Mesenchymal stem cell (in vitro differentiated cells and primary cell): ENCODE data around the gene POLE3.
"Not testable (repeated sequence)": the region's sequence is repeated elsewhere in the genome, so short reads cannot be mapped to it uniquely, and the experiment has no call there.

ENCODE experiments used
- DNase-seq: peaks from one replicate; pipeline ENCODE4 v3.0.0-alpha.2; 2013
- H2AFZ ChIP-seq: one replicate; pipeline ENCODE4 v1.6.1; 2013; ENCODE audit warnings: low read depth, mild to moderate bottlenecking, control low read depth, inconsistent platforms, low read length, moderate library complexity
- H2AK5ac ChIP-seq: 2 replicates; pipeline ENCODE4 v1.6.1; 2013; ENCODE audit warnings: low read length, moderate library complexity, mild to moderate bottlenecking, inconsistent platforms; ENCODE audit not compliant: severe bottlenecking
- H2BK120ac ChIP-seq: one replicate; pipeline ENCODE4 v1.6.1; 2013; ENCODE audit warnings: low read depth, mild to moderate bottlenecking, inconsistent platforms, low read length, moderate library complexity
- H2BK12ac ChIP-seq, 2 experiments: one replicate each; pipeline ENCODE4 v1.6.1; 2013; ENCODE audit warnings: inconsistent platforms in 2 of 2, low read length in 2 of 2, mild to moderate bottlenecking in 2 of 2, moderate library complexity in 2 of 2, control low read depth in 1 of 2
- H2BK15ac ChIP-seq: one replicate; pipeline ENCODE4 v1.6.1; 2013; ENCODE audit warnings: mild to moderate bottlenecking, low read depth, inconsistent platforms; ENCODE audit not compliant: poor library complexity, severe bottlenecking
- H2BK5ac ChIP-seq: 2 replicates; pipeline ENCODE4 v1.6.1; 2013; ENCODE audit warnings: low read depth, mild to moderate bottlenecking, low read length, control low read depth, inconsistent platforms; ENCODE audit not compliant: poor library complexity, severe bottlenecking
- H3K14ac ChIP-seq, 2 experiments: one replicate each; pipeline ENCODE4 v1.6.1; 2013; ENCODE audit warnings: inconsistent platforms in 2 of 2, low read length in 2 of 2, control low read depth in 1 of 2, mild to moderate bottlenecking in 1 of 2, moderate library complexity in 1 of 2
- H3K18ac ChIP-seq, 2 experiments: one replicate each; pipeline ENCODE4 v1.6.1; 2013; ENCODE audit warnings: inconsistent platforms in 2 of 2, low read length in 2 of 2, control low read depth in 1 of 2, low read depth in 1 of 2, mild to moderate bottlenecking in 1 of 2
- H3K23ac ChIP-seq, 2 experiments: one replicate each; pipeline ENCODE4 v1.6.1; 2013; ENCODE audit warnings: inconsistent platforms in 2 of 2, low read length in 2 of 2, mild to moderate bottlenecking in 2 of 2, moderate library complexity in 2 of 2, control low read depth in 1 of 2
- H3K27ac ChIP-seq: 2 replicates; pipeline ENCODE4 v1.5.1; 2013; ENCODE audit warnings: mild to moderate bottlenecking, moderate library complexity, low read length, control low read depth, inconsistent platforms; ENCODE audit not compliant: poor library complexity, severe bottlenecking
- H3K27me3 ChIP-seq, 2 experiments: 2 replicates each; pipeline versions ENCODE4 v1.6.1 to v1.7.0; 2013; ENCODE audit warnings: low read length in 2 of 2, mild to moderate bottlenecking in 2 of 2, moderate library complexity in 2 of 2, control low read depth in 1 of 2, inconsistent platforms in 1 of 2; ENCODE audit not compliant: control insufficient read depth in 1 of 2, insufficient read depth in 1 of 2
- H3K36me3 ChIP-seq, 2 experiments: 2 replicates each; pipeline versions ENCODE4 v1.6.1 to v1.7.0; 2013; ENCODE audit warnings: low read length in 2 of 2, control low read depth in 1 of 2, inconsistent platforms in 1 of 2, low read depth in 1 of 2, mild to moderate bottlenecking in 1 of 2; ENCODE audit not compliant: insufficient read depth in 2 of 2, control insufficient read depth in 1 of 2
- H3K4ac ChIP-seq, 2 experiments: one replicate each; pipeline ENCODE4 v1.6.1; 2013; ENCODE audit warnings: inconsistent platforms in 2 of 2, low read length in 2 of 2, mild to moderate bottlenecking in 2 of 2, moderate library complexity in 2 of 2, control low read depth in 1 of 2, low read depth in 1 of 2
- H3K4me1 ChIP-seq: 2 replicates; pipeline ENCODE4 v1.6.1; 2013; ENCODE audit warnings: low read depth, low read length, control low read depth; ENCODE audit not compliant: control insufficient read depth, insufficient read depth
- H3K4me2 ChIP-seq: 2 replicates; pipeline ENCODE4 v1.6.1; 2013; ENCODE audit warnings: low read length, mild to moderate bottlenecking, inconsistent platforms; ENCODE audit not compliant: poor library complexity, severe bottlenecking
- H3K4me3 ChIP-seq, 2 experiments: 2 replicates each; pipeline versions ENCODE4 v1.5.1 to v1.7.0; 2013; ENCODE audit warnings: low read length in 2 of 2, mild to moderate bottlenecking in 2 of 2, control low read depth in 1 of 2, low read depth in 1 of 2; ENCODE audit not compliant: insufficient read depth in 1 of 2
- H3K79me1 ChIP-seq: replicated peaks from 2 replicates; pipeline ENCODE4 v1.6.1; 2013; ENCODE audit warnings: mild to moderate bottlenecking, control low read depth, low read length, inconsistent platforms; ENCODE audit not compliant: poor library complexity, severe bottlenecking
- H3K9ac ChIP-seq: 2 replicates; pipeline ENCODE4 v1.7.0; 2013; ENCODE audit warnings: mild to moderate bottlenecking, low read length, moderate library complexity
- H3K9me3 ChIP-seq: 2 replicates; pipeline ENCODE4 v1.7.0; 2013; ENCODE audit warnings: mild to moderate bottlenecking, low read length; ENCODE audit not compliant: control insufficient read depth
- H4K8ac ChIP-seq: one replicate; pipeline ENCODE4 v1.6.1; 2013; ENCODE audit warnings: inconsistent platforms, mild to moderate bottlenecking, low read length, moderate library complexity
- H4K91ac ChIP-seq: one replicate; pipeline ENCODE4 v1.6.1; 2013; ENCODE audit warnings: mild to moderate bottlenecking, low read length, inconsistent platforms
- WGBS: methylation state at CpG from one replicate; pipeline ENCODE4 v1.1.7; 2013; ENCODE audit warnings: mixed read lengths; 5-methylcytosine and 5-hydroxymethylcytosine counted together

The POLE3 gene

DNA sequence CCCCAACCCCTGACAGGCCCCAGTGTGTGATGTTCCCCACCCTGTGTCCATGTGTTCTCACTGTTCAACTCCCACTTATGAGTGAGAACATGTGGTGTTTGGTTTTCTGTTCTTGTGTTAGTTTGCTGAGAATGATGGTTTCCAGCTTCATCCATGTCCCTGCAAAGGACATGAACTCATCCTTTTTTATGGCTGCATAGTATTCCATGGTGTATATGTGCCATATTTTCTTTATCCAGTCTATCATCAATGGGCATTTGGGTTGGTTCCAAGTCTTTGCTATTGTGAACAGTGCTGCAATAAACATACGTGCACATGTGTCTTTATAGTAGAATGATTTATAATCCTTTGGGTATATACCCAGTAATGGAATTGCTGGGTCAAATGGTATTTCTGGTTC is 27.2 kb upstream of the POLE3 start:
- H2AK5ac ChIP-seq, H3K36me3 ChIP-seq, H2BK5ac ChIP-seq: not testable (repeated sequence)

DNA sequence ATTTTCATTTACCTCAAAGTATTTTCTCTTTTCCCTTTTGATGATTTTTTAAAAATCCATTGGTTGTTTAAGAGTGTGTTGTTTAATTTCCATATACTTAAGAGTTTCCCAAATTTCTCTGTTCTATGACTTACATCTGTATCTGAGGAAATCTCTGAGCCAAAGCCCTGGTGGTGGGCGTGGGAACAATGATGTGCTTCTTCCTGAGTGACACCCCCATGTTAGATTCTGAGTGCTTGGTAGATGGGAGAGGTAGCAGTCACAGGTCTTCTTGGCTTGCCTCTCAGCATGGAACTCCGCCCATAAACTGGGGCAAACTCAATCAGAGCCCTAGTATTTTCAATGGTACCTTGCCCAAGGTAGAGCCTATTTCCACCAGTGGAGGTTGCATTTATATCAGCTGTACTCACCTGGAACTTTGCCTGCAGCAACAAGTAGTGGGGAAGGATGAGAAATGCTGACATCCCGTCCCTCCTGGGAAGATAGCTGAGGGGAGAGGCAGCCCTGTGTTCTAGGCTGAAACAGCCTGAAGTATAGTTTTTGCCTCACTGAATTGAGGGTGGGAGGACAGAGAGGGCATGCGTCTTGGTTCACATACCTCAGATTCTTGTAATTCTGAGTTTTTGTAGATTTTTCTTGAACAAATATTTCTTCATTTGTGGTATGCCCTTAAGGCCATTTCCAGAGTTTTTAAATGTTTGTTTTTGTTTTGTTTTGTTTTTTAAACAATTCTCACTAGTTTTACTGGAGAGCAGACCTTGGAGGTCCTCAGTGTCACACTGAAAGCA is 26.4 kb upstream of the POLE3 start:
- Histone ChIP-seq H3K9me3 (no peaks in the 10 kb centered on the region), H3K4me3 (no peak overlapping the region), H3K36me3 (no peaks in the 10 kb centered on the region), H3K23ac (no peak overlapping the region), H3K4me2 (no peak overlapping the region), H3K4ac (no peak overlapping the region), H2AFZ (no peak overlapping the region), H3K27me3 (no peaks in the 10 kb centered on the region), H3K27ac (no peak overlapping the region), H3K14ac (no peak overlapping the region), H3K4me1 (peaks cover 1% of the 10 kb centered on the region), H3K18ac (no peak overlapping the region), H2BK120ac (no peak overlapping the region), H2BK5ac (no peak overlapping the region), H3K9ac (no peak overlapping the region), H3K79me1 (no peaks in the 10 kb centered on the region), H2BK12ac (no peak overlapping the region), H4K8ac (no peak overlapping the region), H4K91ac (no peak overlapping the region), H2AK5ac (no peak overlapping the region), H2BK15ac (no peak overlapping the region)
- WGBS, result 69% methylated on average over 3 of the region's 4 CpGs
- DNase-seq, result no peak

More for the DNA sequence above, 27.2 kb upstream of the POLE3 start:
- H4K8ac ChIP-seq, H3K4me3 ChIP-seq, H2AFZ ChIP-seq, H4K91ac ChIP-seq, H3K14ac ChIP-seq, H3K9ac ChIP-seq, H3K18ac ChIP-seq, DNase-seq, H2BK15ac ChIP-seq, H3K4me1 ChIP-seq, H2BK120ac ChIP-seq, H3K27me3 ChIP-seq, H2BK12ac ChIP-seq, H3K4me2 ChIP-seq, H3K23ac ChIP-seq, H3K27ac ChIP-seq, H3K4ac ChIP-seq, H3K9me3 ChIP-seq, H3K79me1 ChIP-seq: not testable (repeated sequence)
- no CpG with 5 or more reads among the region's 1 CpG for WGBS

GRCh38 chr9:113431191-113431590 is 20.7 kb upstream of the POLE3 start:
- H3K4me2 ChIP-seq, result no peak overlapping the region
- no peak overlapping the region for H2BK15ac ChIP-seq
- H2BK12ac ChIP-seq, result no peak overlapping the region
- no peak overlapping the region for H2AK5ac ChIP-seq
- H3K14ac ChIP-seq, result no peak overlapping the region
- H3K79me1 ChIP-seq, result no peaks in the 10 kb centered on the region
- H2BK120ac ChIP-seq, result no peak overlapping the region
- H2AFZ ChIP-seq, result no peak overlapping the region
- H3K4me1 ChIP-seq, result no peaks in the 10 kb centered on the region
- H3K4me3 ChIP-seq, result no peak overlapping the region
- H3K9me3 ChIP-seq, result no peaks in the 10 kb centered on the region
- H3K36me3 ChIP-seq, result no peaks in the 10 kb centered on the region
- no peak overlapping the region for H3K9ac ChIP-seq
- H3K27me3 ChIP-seq, result no peaks in the 10 kb centered on the region
- H3K18ac ChIP-seq, result no peak overlapping the region
- H3K27ac ChIP-seq, result no peak overlapping the region
- H3K23ac ChIP-seq, result no peak overlapping the region
- H3K4ac ChIP-seq, result no peak overlapping the region
- no peak overlapping the region for H4K91ac ChIP-seq
- H4K8ac ChIP-seq, result no peak overlapping the region
- no peak for DNase-seq
- H2BK5ac ChIP-seq, result no peak overlapping the region

DNA sequence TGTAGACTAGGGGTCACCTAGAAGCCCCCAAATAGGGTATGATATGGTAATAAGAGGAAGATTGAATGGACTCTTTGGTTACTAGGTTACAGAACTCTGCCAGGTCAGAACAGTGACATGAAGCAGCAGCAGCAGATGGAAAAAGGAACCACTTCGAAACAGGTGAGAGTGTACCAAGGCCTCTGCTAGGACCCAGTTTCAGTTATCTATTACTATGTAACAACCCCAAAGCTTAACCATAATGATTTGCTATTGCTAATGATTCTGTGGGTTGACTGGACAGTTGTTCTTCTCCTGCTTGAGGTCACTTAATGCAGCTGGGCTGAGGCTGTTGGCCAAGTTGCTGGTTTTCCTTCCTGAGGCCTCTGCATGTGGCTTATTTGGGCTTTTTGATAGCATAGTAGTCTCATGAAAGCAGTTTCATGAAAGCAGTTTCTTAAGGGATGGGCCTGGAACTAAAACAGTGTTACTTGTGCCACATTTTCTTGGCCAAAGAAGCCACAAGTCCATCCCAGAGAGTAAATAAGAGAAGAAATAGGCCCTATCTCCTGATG is 17.7 kb upstream of the POLE3 start:
- Histone ChIP-seq H2BK15ac (no peak overlapping the region), H2AK5ac (no peak overlapping the region), H2BK5ac (no peak overlapping the region), H3K14ac (no peak overlapping the region), H3K36me3 (no peaks in the 10 kb centered on the region), H3K18ac (no peak overlapping the region), H3K9ac (no peak overlapping the region), H2BK12ac (no peak overlapping the region), H3K9me3 (no peaks in the 10 kb centered on the region), H4K8ac (no peak overlapping the region), H3K23ac (no peak overlapping the region), H3K4me1 (no peaks in the 10 kb centered on the region), H3K4me2 (no peak overlapping the region), H3K27ac (no peak overlapping the region), H2BK120ac (no peak overlapping the region), H4K91ac (no peak overlapping the region), H3K4ac (no peak overlapping the region), H3K4me3 (no peak overlapping the region), H3K79me1 (no peaks in the 10 kb centered on the region), H3K27me3 (peaks cover 5 to 7% of the 10 kb centered on the region in 2 experiments), H2AFZ (no peak overlapping the region)
- 100% methylated on average over 1 of the region's 1 CpG for WGBS
- no peak for DNase-seq
